DOHH2 (cell line): Measurements from ENCODE around the gene DMD.
A peak's percentile ranks its signal among the peaks of the same experiment; 100 is the strongest.

Source experiments
- H3F3A ChIP-seq: fragments of 200-600 bp; sonication (generic), shearing (Covaris generic); 2 replicates; pipeline ENCODE4 v1.6.0; 2016; ENCODE audit warnings: antibody characterized with exemption, mild to moderate bottlenecking; ENCODE audit not compliant: control insufficient read depth, insufficient read depth
- H3K27ac ChIP-seq: fragments of 200-600 bp; sonication (generic); 2 replicates; pipeline ENCODE4 v1.5.1; 2014; ENCODE audit warnings: low read depth, mild to moderate bottlenecking, low read length, moderate library complexity
- H3K27me3 ChIP-seq: fragments of 200-600 bp; sonication (generic); 2 replicates; pipeline ENCODE4 v1.6.1; 2014; ENCODE audit warnings: mild to moderate bottlenecking, low read length, mixed read lengths; ENCODE audit not compliant: control insufficient read depth
- H3K36me3 ChIP-seq: fragments of 200-600 bp; sonication (generic); 2 replicates; pipeline ENCODE4 v1.6.1; 2014; ENCODE audit warnings: mild to moderate bottlenecking, low read length, moderate library complexity, mixed read lengths; ENCODE audit not compliant: control insufficient read depth
- H3K4me1 ChIP-seq: fragments of 200-600 bp; sonication (generic); 2 replicates; pipeline ENCODE4 v1.6.1; 2014; ENCODE audit warnings: mild to moderate bottlenecking, low read length, mixed read lengths; ENCODE audit not compliant: control insufficient read depth
- H3K4me2 ChIP-seq: fragments of 200-600 bp; sonication (generic); 2 replicates; pipeline ENCODE4 v1.6.0; 2014; ENCODE audit warnings: mild to moderate bottlenecking, low read length, moderate library complexity
- H3K4me3 ChIP-seq: fragments of 200-600 bp; sonication (generic); 2 replicates; pipeline ENCODE4 v1.5.1; 2014; ENCODE audit warnings: mild to moderate bottlenecking, low read length, mixed read lengths
- H3K79me2 ChIP-seq: fragments of 200-600 bp; sonication (generic); 2 replicates; pipeline ENCODE4 v1.6.1; 2014; ENCODE audit warnings: mild to moderate bottlenecking, low read length, mixed read lengths; ENCODE audit not compliant: control insufficient read depth
- H3K9me2 ChIP-seq: fragments of 200-600 bp; sonication (generic); replicated peaks from 2 replicates; pipeline ENCODE4 v1.6.1; 2014; ENCODE audit warnings: mild to moderate bottlenecking, low read length, mixed read lengths; ENCODE audit not compliant: control insufficient read depth
- H3K9me3 ChIP-seq: fragments of 200-600 bp; sonication (generic); 2 replicates; pipeline ENCODE4 v1.6.1; 2014; ENCODE audit warnings: antibody characterized with exemption, low read length, mixed read lengths; ENCODE audit not compliant: control insufficient read depth, insufficient read depth
- H4K20me1 ChIP-seq: fragments of 200-600 bp; sonication (generic); 2 replicates; pipeline ENCODE4 v1.6.0; 2014; ENCODE audit warnings: low read depth, mild to moderate bottlenecking, antibody characterized with exemption, low read length, moderate library complexity; ENCODE audit not compliant: control insufficient read depth, insufficient read depth
- CTCF ChIP-seq: fragments of 200-600 bp; sonication (generic); IDR thresholded peaks from one replicate; pipeline ENCODE4 v1.5.1; 2014; ENCODE audit warnings: antibody characterized with exemption, mild to moderate bottlenecking, low read depth, low read length; ENCODE audit not compliant: poor library complexity, severe bottlenecking
- EZH2phosphoT487 ChIP-seq: fragments of 200-600 bp; sonication (generic); IDR thresholded peaks from 2 replicates; pipeline ENCODE4 v1.6.1; 2017; ENCODE audit warnings: borderline replicate concordance, mild to moderate bottlenecking, antibody characterized with exemption, low read length, moderate library complexity, mixed read lengths

DMD gene

GRCh38 chrX:32687379-32687778, 524.0 kb downstream of the DMD start:
- no peak for TF ChIP-seq EZH2phosphoT487
- TF ChIP-seq CTCF, result no peak
- Histone ChIP-seq H3K4me1 (no peaks in the 10 kb centered on the region), H3F3A (no peaks in the 10 kb centered on the region)

GRCh38 chrX:32678487-32678886, 532.9 kb downstream of the DMD start:
- Histone ChIP-seq H3K9me2 (no peaks in the 10 kb centered on the region), H3K79me2 (no peaks in the 10 kb centered on the region), H3K4me2 (no peak overlapping the region), H3K36me3 (no peaks in the 10 kb centered on the region), H3K9me3 (no peaks in the 10 kb centered on the region), H3K4me1 (no peaks in the 10 kb centered on the region), H3K27me3 (no peaks in the 10 kb centered on the region), H3F3A (no peaks in the 10 kb centered on the region), H3K4me3 (no peak overlapping the region), H3K27ac (no peak overlapping the region), H4K20me1 (no peaks in the 10 kb centered on the region)
- no peak for TF ChIP-seq EZH2phosphoT487
- TF ChIP-seq CTCF, result no peak

More at GRCh38 chrX:32687379-32687778, 524.0 kb downstream of the DMD start:
- Histone ChIP-seq H3K9me2 (no peaks in the 10 kb centered on the region), H3K4me3 (no peak overlapping the region), H3K9me3 (no peaks in the 10 kb centered on the region), H3K27ac (no peak overlapping the region), H3K79me2 (no peaks in the 10 kb centered on the region), H3K27me3 (no peaks in the 10 kb centered on the region), H3K36me3 (no peaks in the 10 kb centered on the region), H4K20me1 (no peaks in the 10 kb centered on the region), H3K4me2 (no peak overlapping the region)

- Histone ChIP-seq H3K36me3 (no peaks in the 10 kb centered on the region), H4K20me1 (no peaks in the 10 kb centered on the region), H3K27ac (no peak overlapping the region), H3K4me2 (no peak overlapping the region), H3K4me1 (no peaks in the 10 kb centered on the region), H3K79me2 (no peaks in the 10 kb centered on the region), H3K9me3 (no peaks in the 10 kb centered on the region), H3F3A (no peaks in the 10 kb centered on the region), H3K4me3 (no peak overlapping the region), H3K27me3 (no peaks in the 10 kb centered on the region), H3K9me2 (no peaks in the 10 kb centered on the region)
- no peak for TF ChIP-seq EZH2phosphoT487
- peak; percentile 18 for TF ChIP-seq CTCF
These were observed 538.2 kb downstream of the DMD start for GRCh38 chrX:32673193-32673592.

- Histone ChIP-seq H3K36me3 (no peaks in the 10 kb centered on the region), H3K4me2 (no peak overlapping the region), H3K9me3 (no peaks in the 10 kb centered on the region), H3K79me2 (no peaks in the 10 kb centered on the region), H3K27ac (no peak overlapping the region), H3K9me2 (no peaks in the 10 kb centered on the region), H4K20me1 (no peaks in the 10 kb centered on the region), H3K4me3 (no peak overlapping the region), H3K27me3 (no peaks in the 10 kb centered on the region), H3F3A (no peaks in the 10 kb centered on the region), H3K4me1 (no peaks in the 10 kb centered on the region)
- no peak for TF ChIP-seq EZH2phosphoT487
- TF ChIP-seq CTCF, result no peak
These were observed 548.8 kb downstream of the DMD start for GRCh38 chrX:32662516-32662915.
